Measurements from ENCODE around the gene EXO1.

DNA sequence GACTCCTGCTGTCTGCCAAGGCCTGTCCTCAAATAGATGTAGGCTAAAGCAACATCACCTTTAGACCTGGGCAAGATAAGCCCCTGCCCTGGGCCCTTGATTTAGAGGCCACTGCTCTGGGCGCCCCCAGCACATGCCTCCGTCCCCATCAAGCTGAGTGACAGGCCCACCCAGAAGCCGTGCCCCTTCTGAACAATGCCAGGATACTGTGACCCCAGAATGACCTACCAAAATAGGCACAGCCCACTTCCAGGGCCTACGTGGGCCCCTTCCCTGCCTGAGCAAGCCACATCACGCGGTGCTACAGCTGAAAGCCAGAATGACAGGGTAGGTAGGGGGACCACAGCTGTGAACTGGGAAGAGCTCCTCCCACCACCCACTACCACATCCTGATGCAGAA lies 84.8 kb downstream of the EXO1 start:
- TF ChIP-seq, protein P1, sequence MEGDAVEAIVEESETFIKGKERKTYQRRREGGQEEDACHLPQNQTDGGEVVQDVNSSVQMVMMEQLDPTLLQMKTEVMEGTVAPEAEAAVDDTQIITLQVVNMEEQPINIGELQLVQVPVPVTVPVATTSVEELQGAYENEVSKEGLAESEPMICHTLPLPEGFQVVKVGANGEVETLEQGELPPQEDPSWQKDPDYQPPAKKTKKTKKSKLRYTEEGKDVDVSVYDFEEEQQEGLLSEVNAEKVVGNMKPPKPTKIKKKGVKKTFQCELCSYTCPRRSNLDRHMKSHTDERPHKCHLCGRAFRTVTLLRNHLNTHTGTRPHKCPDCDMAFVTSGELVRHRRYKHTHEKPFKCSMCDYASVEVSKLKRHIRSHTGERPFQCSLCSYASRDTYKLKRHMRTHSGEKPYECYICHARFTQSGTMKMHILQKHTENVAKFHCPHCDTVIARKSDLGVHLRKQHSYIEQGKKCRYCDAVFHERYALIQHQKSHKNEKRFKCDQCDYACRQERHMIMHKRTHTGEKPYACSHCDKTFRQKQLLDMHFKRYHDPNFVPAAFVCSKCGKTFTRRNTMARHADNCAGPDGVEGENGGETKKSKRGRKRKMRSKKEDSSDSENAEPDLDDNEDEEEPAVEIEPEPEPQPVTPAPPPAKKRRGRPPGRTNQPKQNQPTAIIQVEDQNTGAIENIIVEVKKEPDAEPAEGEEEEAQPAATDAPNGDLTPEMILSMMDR (IDR thresholded peaks at IDR 0.05), result no peak
- TF ChIP-seq POLR2A (IDR thresholded peaks at IDR 0.05), result no peak

Measured in right lobe of liver (tissue), 4 donors.